Neural cell (in vitro differentiated cells): ENCODE results near the gene TICRR. TPM values are rescaled to one million over a fixed set of nuclear protein-coding genes. Genes with fewer than 3 reads are reported as not detected.

Source experiments
- H2AFZ ChIP-seq: fragments of 200-600, 300-800 bp; sonication (generic), shearing (Covaris generic); 2 replicates; pipeline ENCODE4 v1.6.0; 2014; ENCODE audit warnings: low read depth, mild to moderate bottlenecking, antibody characterized with exemption, low read length, moderate library complexity
- H3F3A ChIP-seq: fragments of 200-600 bp; shearing (Covaris generic); 2 replicates; pipeline ENCODE4 v1.6.1; 2016; ENCODE audit warnings: mild to moderate bottlenecking, moderate library complexity, mixed read lengths, antibody characterized with exemption, low read length; ENCODE audit not compliant: insufficient read depth, poor library complexity, severe bottlenecking
- H3K27ac ChIP-seq: fragments of 200-600, 300-800 bp; sonication (generic), shearing (Covaris generic); 2 replicates; pipeline ENCODE4 v1.5.1; 2014; ENCODE audit warnings: mild to moderate bottlenecking, low read length, moderate library complexity
- H3K27me3 ChIP-seq: fragments of 300-800, 200-600 bp; sonication (generic), shearing (Covaris generic); 2 replicates; pipeline ENCODE4 v1.6.0; 2014; ENCODE audit warnings: mild to moderate bottlenecking, low read depth, low read length, moderate library complexity; ENCODE audit not compliant: insufficient read depth
- H3K36me3 ChIP-seq: fragments of 300-800, 200-600 bp; sonication (generic), shearing (Covaris generic); 2 replicates; pipeline ENCODE4 v1.5.1; 2014; ENCODE audit warnings: mild to moderate bottlenecking, antibody characterized with exemption, low read length, moderate library complexity; ENCODE audit not compliant: insufficient read depth
- H3K4me2 ChIP-seq: fragments of 300-800, 200-600 bp; sonication (generic), shearing (Covaris generic); 2 replicates; pipeline ENCODE4 v1.6.0; 2014; ENCODE audit warnings: mild to moderate bottlenecking, low read length
- H3K4me3 ChIP-seq: fragments of 300-800, 200-600 bp; sonication (generic), shearing (Covaris generic); 2 replicates; pipeline ENCODE4 v1.5.1; 2014; ENCODE audit warnings: mild to moderate bottlenecking, low read length, moderate library complexity
- H3K79me2 ChIP-seq: fragments of 200-600 bp; shearing (Covaris generic); replicated peaks from 2 replicates; pipeline ENCODE4 v1.6.0; 2014; ENCODE audit warnings: mild to moderate bottlenecking, low read length, moderate library complexity; ENCODE audit not compliant: insufficient read depth
- H3K9ac ChIP-seq: fragments of 300-800, 200-600 bp; sonication (generic), shearing (Covaris generic); 2 replicates; pipeline ENCODE4 v1.6.1; 2016; ENCODE audit warnings: mild to moderate bottlenecking, low read length, mixed read lengths
- H3K9me2 ChIP-seq: fragments of 200-600 bp; shearing (Covaris generic); 2 replicates; pipeline ENCODE4 v1.6.1; 2016; ENCODE audit warnings: mild to moderate bottlenecking, low read length, mixed read lengths; ENCODE audit not compliant: insufficient read depth
- H3K9me3 ChIP-seq: fragments of 200-600, 300-800 bp; sonication (generic), shearing (Covaris generic); 2 replicates; pipeline ENCODE4 v1.6.1; 2016; ENCODE audit warnings: mild to moderate bottlenecking, mixed run types, low read length, moderate library complexity, mixed read lengths
- H4K20me1 ChIP-seq: fragments of 200-600 bp; shearing (Covaris generic); 2 replicates; pipeline ENCODE4 v1.6.1; 2016; ENCODE audit warnings: mild to moderate bottlenecking, mixed run types; ENCODE audit not compliant: insufficient read depth
- EP300 ChIP-seq: fragments of 450-650 bp; conservative IDR thresholded peaks from 2 replicates; pipeline ENCODE4 v1.6.1; 2014; ENCODE audit warnings: antibody characterized with exemption, mild to moderate bottlenecking, moderate library complexity; ENCODE audit not compliant: poor library complexity, severe bottlenecking
- EZH2 ChIP-seq: fragments of 200-600, 300-800 bp; shearing (Covaris generic), sonication (generic); IDR thresholded peaks from 2 replicates; pipeline ENCODE4 v1.6.1; 2014; ENCODE audit warnings: antibody characterized with exemption, low read length, borderline replicate concordance, mild to moderate bottlenecking; ENCODE audit not compliant: insufficient read depth, poor library complexity, severe bottlenecking
- MXI1 ChIP-seq: fragments of 450-650 bp; conservative IDR thresholded peaks from 2 replicates; pipeline ENCODE4 v1.6.1; 2014; ENCODE audit warnings: antibody characterized with exemption, mild to moderate bottlenecking; ENCODE audit not compliant: poor library complexity, severe bottlenecking
- POLR2AphosphoS5 ChIP-seq: IDR thresholded peaks from 2 replicates; pipeline ENCODE4 v1.6.1; 2012
- RAD21 ChIP-seq: fragments of 450-650 bp; conservative IDR thresholded peaks from 2 replicates; pipeline ENCODE4 v1.6.1; 2014; ENCODE audit warnings: antibody characterized with exemption, mild to moderate bottlenecking, moderate library complexity
- SMC3 ChIP-seq: fragments of 450-650 bp; conservative IDR thresholded peaks from 2 replicates; pipeline ENCODE4 v1.6.1; 2014; ENCODE audit warnings: antibody characterized with exemption, mild to moderate bottlenecking, moderate library complexity; ENCODE audit not compliant: poor library complexity
- TAF1 ChIP-seq: IDR thresholded peaks from 2 replicates; pipeline ENCODE4 v1.6.1; 2012; ENCODE audit warnings: low read depth
- polyA plus RNA-seq: library from polyadenylated mRNA; depleted of rRNA; stranded (reverse); fragments of >200 nt; gene quantifications from 2 replicates; pipeline ENCODE4 v1.2.3, GENCODE V29; 2014
- TF ChIP-seq, protein P1 (sequence below): IDR thresholded peaks from 2 replicates; pipeline ENCODE4 v1.6.1; 2012; ENCODE audit warnings: borderline replicate concordance
- TF ChIP-seq, protein P2 (sequence below): fragments of 450-650 bp; IDR thresholded peaks from 2 replicates; pipeline ENCODE4 v1.5.1; 2014; ENCODE audit warnings: antibody characterized with exemption, mild to moderate bottlenecking, moderate library complexity; ENCODE audit not compliant: poor library complexity, severe bottlenecking

The TICRR gene
- polyA plus RNA-seq, 1 donor from 2014 or later, result 0.36 TPM

DNA sequence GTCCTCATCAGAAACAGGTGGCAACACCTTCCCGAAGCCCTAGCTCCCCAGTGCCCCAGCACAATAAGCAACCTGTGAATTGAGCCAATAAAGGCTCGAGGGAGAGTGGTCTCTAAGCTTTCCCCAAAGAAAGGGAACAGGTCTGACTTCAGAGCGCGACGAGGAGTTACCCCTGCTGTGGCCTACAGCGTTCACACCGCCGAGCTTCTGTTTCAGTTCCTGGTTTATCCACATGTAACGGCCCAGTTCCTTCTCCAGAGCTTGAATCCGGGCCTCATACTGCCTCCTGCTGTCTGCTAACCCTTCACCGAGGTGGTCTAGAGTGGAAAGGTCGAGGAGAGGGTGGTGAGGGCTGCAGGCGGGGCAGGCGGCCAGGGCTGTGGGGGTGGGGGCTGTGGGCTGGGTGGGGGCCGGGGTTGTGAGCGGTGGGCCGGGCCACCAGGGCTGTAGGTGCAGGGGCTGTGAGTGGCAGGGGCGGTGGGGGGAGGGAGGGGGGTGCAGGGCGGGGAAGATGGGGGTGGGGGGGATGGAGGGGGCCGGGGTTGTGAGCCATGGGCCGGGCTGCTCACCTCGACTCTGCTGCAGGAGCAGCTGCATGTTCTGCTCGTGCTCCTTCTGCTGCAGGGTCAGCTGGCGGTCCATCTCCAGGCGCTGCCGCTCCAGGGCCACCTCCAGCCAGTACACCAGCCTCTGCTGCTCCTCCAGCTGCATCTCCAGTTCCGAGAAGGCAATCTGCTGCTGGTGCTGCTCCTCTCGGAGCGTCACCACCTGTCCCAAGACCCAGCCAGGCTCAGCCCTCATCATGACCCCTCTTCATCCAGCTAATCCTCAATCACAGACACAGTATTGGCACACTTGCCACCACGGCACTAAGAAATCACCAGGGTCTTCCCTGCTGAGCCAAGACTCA, 53.8 kb downstream of the TICRR start:
- Histone ChIP-seq H3K9me3 (no peaks in the 10 kb centered on the region), H3K9me2 (no peaks in the 10 kb centered on the region), H2AFZ (no peak overlapping the region), H4K20me1 (no peaks in the 10 kb centered on the region), H3F3A (no peaks in the 10 kb centered on the region), H3K4me2 (no peak overlapping the region), H3K79me2 (no peaks in the 10 kb centered on the region), H3K27me3 (no peaks in the 10 kb centered on the region), H3K27ac (no peak overlapping the region), H3K36me3 (peaks cover 8% of the 10 kb centered on the region), H3K9ac (no peak overlapping the region), H3K4me3 (no peak overlapping the region)
- TF ChIP-seq EP300, result no peak
- no peak for TF ChIP-seq MXI1
- TF ChIP-seq, protein P1, sequence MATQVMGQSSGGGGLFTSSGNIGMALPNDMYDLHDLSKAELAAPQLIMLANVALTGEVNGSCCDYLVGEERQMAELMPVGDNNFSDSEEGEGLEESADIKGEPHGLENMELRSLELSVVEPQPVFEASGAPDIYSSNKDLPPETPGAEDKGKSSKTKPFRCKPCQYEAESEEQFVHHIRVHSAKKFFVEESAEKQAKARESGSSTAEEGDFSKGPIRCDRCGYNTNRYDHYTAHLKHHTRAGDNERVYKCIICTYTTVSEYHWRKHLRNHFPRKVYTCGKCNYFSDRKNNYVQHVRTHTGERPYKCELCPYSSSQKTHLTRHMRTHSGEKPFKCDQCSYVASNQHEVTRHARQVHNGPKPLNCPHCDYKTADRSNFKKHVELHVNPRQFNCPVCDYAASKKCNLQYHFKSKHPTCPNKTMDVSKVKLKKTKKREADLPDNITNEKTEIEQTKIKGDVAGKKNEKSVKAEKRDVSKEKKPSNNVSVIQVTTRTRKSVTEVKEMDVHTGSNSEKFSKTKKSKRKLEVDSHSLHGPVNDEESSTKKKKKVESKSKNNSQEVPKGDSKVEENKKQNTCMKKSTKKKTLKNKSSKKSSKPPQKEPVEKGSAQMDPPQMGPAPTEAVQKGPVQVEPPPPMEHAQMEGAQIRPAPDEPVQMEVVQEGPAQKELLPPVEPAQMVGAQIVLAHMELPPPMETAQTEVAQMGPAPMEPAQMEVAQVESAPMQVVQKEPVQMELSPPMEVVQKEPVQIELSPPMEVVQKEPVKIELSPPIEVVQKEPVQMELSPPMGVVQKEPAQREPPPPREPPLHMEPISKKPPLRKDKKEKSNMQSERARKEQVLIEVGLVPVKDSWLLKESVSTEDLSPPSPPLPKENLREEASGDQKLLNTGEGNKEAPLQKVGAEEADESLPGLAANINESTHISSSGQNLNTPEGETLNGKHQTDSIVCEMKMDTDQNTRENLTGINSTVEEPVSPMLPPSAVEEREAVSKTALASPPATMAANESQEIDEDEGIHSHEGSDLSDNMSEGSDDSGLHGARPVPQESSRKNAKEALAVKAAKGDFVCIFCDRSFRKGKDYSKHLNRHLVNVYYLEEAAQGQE, result no peak
- no peak for TF ChIP-seq TAF1
- no peak for TF ChIP-seq EZH2
- no peak for TF ChIP-seq SMC3
- no peak for TF ChIP-seq RAD21
- TF ChIP-seq, protein P2, sequence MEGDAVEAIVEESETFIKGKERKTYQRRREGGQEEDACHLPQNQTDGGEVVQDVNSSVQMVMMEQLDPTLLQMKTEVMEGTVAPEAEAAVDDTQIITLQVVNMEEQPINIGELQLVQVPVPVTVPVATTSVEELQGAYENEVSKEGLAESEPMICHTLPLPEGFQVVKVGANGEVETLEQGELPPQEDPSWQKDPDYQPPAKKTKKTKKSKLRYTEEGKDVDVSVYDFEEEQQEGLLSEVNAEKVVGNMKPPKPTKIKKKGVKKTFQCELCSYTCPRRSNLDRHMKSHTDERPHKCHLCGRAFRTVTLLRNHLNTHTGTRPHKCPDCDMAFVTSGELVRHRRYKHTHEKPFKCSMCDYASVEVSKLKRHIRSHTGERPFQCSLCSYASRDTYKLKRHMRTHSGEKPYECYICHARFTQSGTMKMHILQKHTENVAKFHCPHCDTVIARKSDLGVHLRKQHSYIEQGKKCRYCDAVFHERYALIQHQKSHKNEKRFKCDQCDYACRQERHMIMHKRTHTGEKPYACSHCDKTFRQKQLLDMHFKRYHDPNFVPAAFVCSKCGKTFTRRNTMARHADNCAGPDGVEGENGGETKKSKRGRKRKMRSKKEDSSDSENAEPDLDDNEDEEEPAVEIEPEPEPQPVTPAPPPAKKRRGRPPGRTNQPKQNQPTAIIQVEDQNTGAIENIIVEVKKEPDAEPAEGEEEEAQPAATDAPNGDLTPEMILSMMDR, result no peak
- no peak for TF ChIP-seq POLR2AphosphoS5

DNA sequence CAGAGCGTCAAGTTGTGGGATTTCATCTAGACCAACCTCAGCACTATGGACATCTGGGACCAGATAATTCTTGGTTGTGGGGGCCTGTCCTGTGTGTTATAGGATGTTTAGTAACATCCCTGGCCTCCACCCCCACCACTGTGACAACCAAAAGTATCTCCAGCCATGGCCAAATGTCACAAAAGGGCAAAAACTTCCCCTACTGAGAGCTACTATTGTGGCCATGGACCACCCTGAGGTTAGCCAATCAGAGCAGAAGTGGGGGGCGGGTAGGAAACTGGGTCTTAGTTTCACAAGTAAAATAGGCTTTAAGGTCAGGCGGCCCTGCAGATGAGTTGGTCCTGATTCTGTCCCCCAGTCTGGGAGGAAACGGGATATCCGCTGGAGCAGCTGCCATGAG, 54.6 kb downstream of the TICRR start:
- H3K79me2 ChIP-seq, result no peaks in the 10 kb centered on the region
- no peak overlapping the region for H3K9ac ChIP-seq
- no peaks in the 10 kb centered on the region for H3F3A ChIP-seq
- H2AFZ ChIP-seq, result no peak overlapping the region
- H3K4me2 ChIP-seq, result no peak overlapping the region
- H3K27ac ChIP-seq, result no peak overlapping the region
- H3K4me3 ChIP-seq, result no peak overlapping the region
- H4K20me1 ChIP-seq, result no peaks in the 10 kb centered on the region
- no peaks in the 10 kb centered on the region for H3K9me2 ChIP-seq
- H3K9me3 ChIP-seq, result no peaks in the 10 kb centered on the region
- TF ChIP-seq RAD21, result no peak
- no peak for TF ChIP-seq SMC3
- TF ChIP-seq, protein P1, result no peak
- TF ChIP-seq EP300, result no peak
- no peak for TF ChIP-seq MXI1
- TF ChIP-seq TAF1, result no peak
- no peak for TF ChIP-seq POLR2AphosphoS5
- TF ChIP-seq, protein P2, result no peak
- no peak for TF ChIP-seq EZH2
- H3K36me3 ChIP-seq, result peaks cover 8% of the 10 kb centered on the region
- H3K27me3 ChIP-seq, result no peaks in the 10 kb centered on the region
